Immature natural killer cell (primary cell): ENCODE results near the gene OLFML3. TPM values are rescaled to one million over a fixed set of nuclear protein-coding genes. Genes with fewer than 3 reads are reported as not detected.

Experiments
- DNase-seq, 3 donors: peaks; one replicate each; pipeline ENCODE4 v3.0.0; 2022; ENCODE audit warnings: mixed read lengths in 1 of 3
- H3K27ac Mint-ChIP-seq, 6 donors: one replicate each; pipeline ENCODE4 v1.8.0; 2020; ENCODE audit warnings: mixed read lengths in 6 of 6, mild to moderate bottlenecking in 5 of 6, inconsistent platforms in 4 of 6, moderate library complexity in 3 of 6
- H3K27me3 Mint-ChIP-seq, 3 donors: one replicate each; pipeline ENCODE4 v1.8.0; 2020 to 2021; ENCODE audit warnings: low read depth in 3 of 3, mild to moderate bottlenecking in 3 of 3, mixed read lengths in 3 of 3, moderate library complexity in 3 of 3, inconsistent platforms in 1 of 3
- H3K36me3 Mint-ChIP-seq, 3 donors: one replicate each; pipeline ENCODE4 v1.8.0; 2020; ENCODE audit warnings: mixed read lengths in 3 of 3, inconsistent platforms in 2 of 3, mild to moderate bottlenecking in 2 of 3
- H3K4me1 Mint-ChIP-seq, 2 donors: one replicate each; pipeline ENCODE4 v1.8.0; 2020; ENCODE audit warnings: inconsistent platforms in 2 of 2, mild to moderate bottlenecking in 2 of 2, mixed read lengths in 2 of 2, moderate library complexity in 1 of 2
- H3K4me3 Mint-ChIP-seq, 5 donors: one replicate each; pipeline ENCODE4 v1.8.0; 2020; ENCODE audit warnings: mild to moderate bottlenecking in 5 of 5, mixed read lengths in 5 of 5, inconsistent platforms in 3 of 5, moderate library complexity in 3 of 5
- H3K9me3 Mint-ChIP-seq, 6 donors: one replicate each; pipeline ENCODE4 v1.8.0; 2020; ENCODE audit warnings: mild to moderate bottlenecking in 6 of 6, mixed read lengths in 6 of 6, inconsistent platforms in 4 of 6, moderate library complexity in 3 of 6
- polyA plus RNA-seq, 3 donors: library from polyadenylated mRNA; unstranded; fragments of 300-500 nt; fragmentation: Illumina TruSeq; gene quantifications; one replicate each; pipeline ENCODE4 v1.2.3, GENCODE V29; 2021

OLFML3 gene
- polyA plus RNA-seq, 3 donors from 2014 or later, result 0.11 TPM; not detected in 2

GRCh38 chr1:113986802-113987201, 7.5 kb downstream of the OLFML3 start:
- DNase-seq, result no peak
- no peaks in the 10 kb centered on the region for H3K27me3 Mint-ChIP-seq
- no peak overlapping the region for H3K4me3 Mint-ChIP-seq
- peaks cover 4 to 11% of the 10 kb centered on the region in 2 donors for H3K4me1 Mint-ChIP-seq
- no peak overlapping the region for H3K27ac Mint-ChIP-seq
- peaks cover under 1 to 4% (median 1%) of the 10 kb centered on the region in 3 donors for H3K36me3 Mint-ChIP-seq
- H3K9me3 Mint-ChIP-seq, result peaks cover 0 to 1% (median 0%) of the 10 kb centered on the region in 6 donors

- DNase-seq, result no peak
- H3K4me3 Mint-ChIP-seq, result no peak overlapping the region
- H3K27me3 Mint-ChIP-seq, result no peaks in the 10 kb centered on the region
- H3K36me3 Mint-ChIP-seq, result peaks cover 0 to 4% (median 0%) of the 10 kb centered on the region in 3 donors
- no peak overlapping the region for H3K27ac Mint-ChIP-seq
- peaks cover 4 to 11% of the 10 kb centered on the region in 2 donors for H3K4me1 Mint-ChIP-seq
- H3K9me3 Mint-ChIP-seq, result peaks cover 0 to 1% (median 0%) of the 10 kb centered on the region in 6 donors
These were observed 8.0 kb downstream of the OLFML3 start for GRCh38 chr1:113987259-113987658.

- H3K4me1 Mint-ChIP-seq, result no peaks in the 10 kb centered on the region
- H3K27me3 Mint-ChIP-seq, result peaks cover 0 to 4% (median 2%) of the 10 kb centered on the region in 3 donors
- no peak overlapping the region for H3K27ac Mint-ChIP-seq
These were observed 11.3 kb downstream of the OLFML3 start for GRCh38 chr1:113990530-113990929.

GRCh38 chr1:113990961-113991360, 11.7 kb downstream of the OLFML3 start:
- Mint-ChIP-seq H3K4me1 (no peaks in the 10 kb centered on the region), H3K36me3 (peaks cover 15 to 20% (median 19%) of the 10 kb centered on the region in 3 donors), H3K27ac (no peak overlapping the region), H3K9me3 (peaks cover 11 to 24% (median 18%) of the 10 kb centered on the region in 6 donors), H3K27me3 (peaks cover 0 to 4% (median 2%) of the 10 kb centered on the region in 3 donors), H3K4me3 (no peak overlapping the region)
- DNase-seq, result no peak

More at GRCh38 chr1:113990530-113990929, 11.3 kb downstream of the OLFML3 start:
- Mint-ChIP-seq H3K9me3 (peaks cover 10 to 21% (median 16%) of the 10 kb centered on the region in 6 donors), H3K36me3 (peaks cover 13 to 19% (median 17%) of the 10 kb centered on the region in 3 donors), H3K4me3 (no peak overlapping the region)
- no peak for DNase-seq

- no peak for DNase-seq
- Mint-ChIP-seq H3K36me3 (peaks cover 15 to 20% (median 19%) of the 10 kb centered on the region in 3 donors), H3K27me3 (peaks cover 0 to 6% (median 2%) of the 10 kb centered on the region in 3 donors), H3K4me3 (no peak overlapping the region), H3K4me1 (no peaks in the 10 kb centered on the region), H3K27ac (no peak overlapping the region), H3K9me3 (peaks cover 11 to 24% (median 18%) of the 10 kb centered on the region in 6 donors)
These were observed 12.3 kb downstream of the OLFML3 start for GRCh38 chr1:113991467-113991997.

GRCh38 chr1:113993072-113993471, 13.8 kb downstream of the OLFML3 start:
- no peak for DNase-seq
- no peak overlapping the region for H3K4me3 Mint-ChIP-seq
- peaks cover 11 to 24% (median 18%) of the 10 kb centered on the region in 6 donors for H3K9me3 Mint-ChIP-seq
- peaks cover 2 to 6% (median 2%) of the 10 kb centered on the region in 3 donors for H3K27me3 Mint-ChIP-seq
- H3K4me1 Mint-ChIP-seq, result no peaks in the 10 kb centered on the region
- H3K36me3 Mint-ChIP-seq, result peaks cover 15 to 20% (median 19%) of the 10 kb centered on the region in 3 donors
- H3K27ac Mint-ChIP-seq, result no peak overlapping the region

- no peak for DNase-seq
- Mint-ChIP-seq H3K4me3 (no peak overlapping the region), H3K27ac (no peak overlapping the region), H3K36me3 (peaks cover 15 to 20% (median 19%) of the 10 kb centered on the region in 3 donors), H3K27me3 (peaks cover 2 to 6% (median 2%) of the 10 kb centered on the region in 3 donors), H3K4me1 (no peaks in the 10 kb centered on the region), H3K9me3 (peaks cover 11 to 24% (median 18%) of the 10 kb centered on the region in 6 donors)
These were observed 14.5 kb downstream of the OLFML3 start for GRCh38 chr1:113993766-113994165.

- peaks cover 2 to 6% (median 5%) of the 10 kb centered on the region in 3 donors for H3K27me3 Mint-ChIP-seq
- no peak overlapping the region for H3K4me3 Mint-ChIP-seq
- no peaks in the 10 kb centered on the region for H3K4me1 Mint-ChIP-seq
- no peak for DNase-seq
- H3K36me3 Mint-ChIP-seq, result peaks cover 15 to 20% (median 19%) of the 10 kb centered on the region in 3 donors
- peaks cover 11 to 24% (median 18%) of the 10 kb centered on the region in 6 donors for H3K9me3 Mint-ChIP-seq
- H3K27ac Mint-ChIP-seq, result no peak overlapping the region
These were observed 16.1 kb downstream of the OLFML3 start for GRCh38 chr1:113995382-113995781.

GRCh38 chr1:113998361-113998760, 19.1 kb downstream of the OLFML3 start:
- peaks cover 15 to 16% (median 15%) of the 10 kb centered on the region in 3 donors for H3K36me3 Mint-ChIP-seq
- H3K9me3 Mint-ChIP-seq, result peaks cover 11 to 19% (median 18%) of the 10 kb centered on the region in 6 donors
- no peaks in the 10 kb centered on the region for H3K4me1 Mint-ChIP-seq
- peaks cover 5 to 7% (median 6%) of the 10 kb centered on the region in 3 donors for H3K27me3 Mint-ChIP-seq
- H3K27ac Mint-ChIP-seq, result no peak overlapping the region
- no peak for DNase-seq
- H3K4me3 Mint-ChIP-seq, result no peak overlapping the region

GRCh38 chr1:113999233-113999632, 20.0 kb downstream of the OLFML3 start:
- Mint-ChIP-seq H3K36me3 (peaks cover 12 to 14% (median 12%) of the 10 kb centered on the region in 3 donors), H3K9me3 (peaks cover 10 to 16% (median 15%) of the 10 kb centered on the region in 6 donors), H3K27me3 (peaks cover 5 to 7% (median 5%) of the 10 kb centered on the region in 3 donors), H3K27ac (no peak overlapping the region), H3K4me1 (no peaks in the 10 kb centered on the region), H3K4me3 (no peak overlapping the region)
- DNase-seq, result no peak

- peaks cover 7 to 8% (median 8%) of the 10 kb centered on the region in 3 donors for H3K36me3 Mint-ChIP-seq
- no peak overlapping the region for H3K4me3 Mint-ChIP-seq
- H3K27me3 Mint-ChIP-seq, result peaks cover 3 to 7% (median 4%) of the 10 kb centered on the region in 3 donors
- no peak for DNase-seq
- no peak overlapping the region for H3K27ac Mint-ChIP-seq
- no peaks in the 10 kb centered on the region for H3K4me1 Mint-ChIP-seq
- H3K9me3 Mint-ChIP-seq, result peaks cover 7 to 11% (median 9%) of the 10 kb centered on the region in 6 donors
These were observed 20.5 kb downstream of the OLFML3 start for GRCh38 chr1:113999799-114000198.

- no peak overlapping the region for H3K27ac Mint-ChIP-seq
- no peak for DNase-seq
These were observed 21.1 kb downstream of the OLFML3 start for GRCh38 chr1:114000406-114000805.

GRCh38 chr1:114002492-114003239, 23.4 kb downstream of the OLFML3 start:
- peaks cover 2 to 4% (median 2%) of the 10 kb centered on the region in 3 donors for H3K27me3 Mint-ChIP-seq
- no peak overlapping the region for H3K27ac Mint-ChIP-seq
- no peaks in the 10 kb centered on the region for H3K9me3 Mint-ChIP-seq
- no peak for DNase-seq
- peaks cover 0 to 7% (median 6%) of the 10 kb centered on the region in 3 donors for H3K36me3 Mint-ChIP-seq
- no peak overlapping the region for H3K4me3 Mint-ChIP-seq
- H3K4me1 Mint-ChIP-seq, result no peaks in the 10 kb centered on the region

More at GRCh38 chr1:114000406-114000805, 21.1 kb downstream of the OLFML3 start:
- Mint-ChIP-seq H3K4me1 (no peaks in the 10 kb centered on the region), H3K9me3 (peaks cover 2 to 5% (median 3%) of the 10 kb centered on the region in 6 donors), H3K4me3 (no peak overlapping the region), H3K36me3 (peaks cover 2 to 4% (median 3%) of the 10 kb centered on the region in 3 donors), H3K27me3 (peaks cover 2 to 7% (median 4%) of the 10 kb centered on the region in 3 donors)

- Mint-ChIP-seq H3K9me3 (no peaks in the 10 kb centered on the region), H3K27me3 (peaks cover 2 to 4% (median 2%) of the 10 kb centered on the region in 3 donors), H3K36me3 (peaks cover 0 to 7% (median 6%) of the 10 kb centered on the region in 3 donors), H3K27ac (no peak overlapping the region), H3K4me1 (no peaks in the 10 kb centered on the region), H3K4me3 (no peak overlapping the region)
- DNase-seq, result no peak
These were observed 24.2 kb downstream of the OLFML3 start for GRCh38 chr1:114003431-114003830.
